ENCODE measurements around the gene SNX5.

Gene SNX5

DNA sequence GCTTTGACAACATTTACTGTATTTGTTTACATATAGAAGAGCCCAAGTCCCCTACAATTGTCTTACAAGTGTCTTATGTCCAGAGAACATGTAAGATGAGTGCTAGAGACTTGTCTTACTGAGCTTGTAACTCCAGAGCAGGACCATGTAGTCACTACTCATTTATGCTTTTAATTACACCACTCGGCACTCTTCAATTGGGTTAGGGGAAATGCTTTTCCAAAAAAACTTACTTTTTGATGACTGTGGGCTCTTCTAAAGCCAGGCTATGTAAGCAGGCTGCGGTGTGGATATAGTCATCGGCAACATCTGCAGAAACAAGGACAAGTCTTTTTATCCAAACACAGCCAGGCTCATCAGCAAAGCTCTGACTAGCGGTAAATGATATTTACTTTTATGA is 18.7 kb downstream of the SNX5 start:
- H3K27me3 ChIP-seq (ENCODE audit: low read length), result no peaks in the 10 kb centered on the region
- H4K20me1 ChIP-seq (ENCODE audit: low read depth, low read length), result peaks cover 80% of the 10 kb centered on the region
- H3F3A ChIP-seq (ENCODE audit: insufficient read depth), result peaks cover 60% of the 10 kb centered on the region
- H3K9ac ChIP-seq (ENCODE audit: low read length), result no peak overlapping the region
- no peak overlapping the region for H3K27ac ChIP-seq (ENCODE audit: low read depth, low read length)
- no peak for TF ChIP-seq EZH2phosphoT487 (conservative IDR thresholded peaks at IDR 0.05; ENCODE audit: low read length)
- TF ChIP-seq CTCF (IDR thresholded peaks at IDR 0.05; ENCODE audit: insufficient read depth, low read length, poor library complexity, severe bottlenecking), result no peak
- H3K9me2 ChIP-seq (replicated peaks; ENCODE audit: insufficient read depth, low read length), result no peaks in the 10 kb centered on the region
- peaks cover 64% of the 10 kb centered on the region for H3K79me2 ChIP-seq (ENCODE audit: insufficient read depth, low read length)
- no peak overlapping the region for H3K4me2 ChIP-seq (ENCODE audit: low read depth, low read length, poor library complexity, severe bottlenecking)
- no peak overlapping the region for H2AFZ ChIP-seq (ENCODE audit: low read depth, low read length, severe bottlenecking)
- no peaks in the 10 kb centered on the region for H3K9me3 ChIP-seq (ENCODE audit: insufficient read depth, low read length)
- no peak overlapping the region for H3K4me3 ChIP-seq (ENCODE audit: insufficient read depth, low read length, poor library complexity, severe bottlenecking)
- H3K36me3 ChIP-seq (ENCODE audit: low read length), result peaks cover 95% of the 10 kb centered on the region

GRCh38 chr20:17948442-17948841 is 20.2 kb downstream of the SNX5 start:
- H3K27me3 ChIP-seq (ENCODE audit: low read length), result no peaks in the 10 kb centered on the region
- H3K9me2 ChIP-seq (replicated peaks; ENCODE audit: insufficient read depth, low read length), result no peaks in the 10 kb centered on the region
- H3K36me3 ChIP-seq (ENCODE audit: low read length), result peaks cover 90% of the 10 kb centered on the region
- H3K4me3 ChIP-seq (ENCODE audit: insufficient read depth, low read length, poor library complexity, severe bottlenecking), result no peak overlapping the region
- no peak overlapping the region for H3K27ac ChIP-seq (ENCODE audit: low read depth, low read length)
- no peak for TF ChIP-seq CTCF (IDR thresholded peaks at IDR 0.05; ENCODE audit: insufficient read depth, low read length, poor library complexity, severe bottlenecking)
- no peak for TF ChIP-seq EZH2phosphoT487 (conservative IDR thresholded peaks at IDR 0.05; ENCODE audit: low read length)
- no peak overlapping the region for H3K9ac ChIP-seq (ENCODE audit: low read length)
- H3K9me3 ChIP-seq (ENCODE audit: insufficient read depth, low read length), result no peaks in the 10 kb centered on the region
- peaks cover 53% of the 10 kb centered on the region for H3K79me2 ChIP-seq (ENCODE audit: insufficient read depth, low read length)
- peaks cover 76% of the 10 kb centered on the region for H4K20me1 ChIP-seq (ENCODE audit: low read depth, low read length)
- H2AFZ ChIP-seq (ENCODE audit: low read depth, low read length, severe bottlenecking), result no peak overlapping the region
- H3K4me2 ChIP-seq (ENCODE audit: low read depth, low read length, poor library complexity, severe bottlenecking), result no peak overlapping the region
- peaks cover 56% of the 10 kb centered on the region for H3F3A ChIP-seq (ENCODE audit: insufficient read depth)

DNA sequence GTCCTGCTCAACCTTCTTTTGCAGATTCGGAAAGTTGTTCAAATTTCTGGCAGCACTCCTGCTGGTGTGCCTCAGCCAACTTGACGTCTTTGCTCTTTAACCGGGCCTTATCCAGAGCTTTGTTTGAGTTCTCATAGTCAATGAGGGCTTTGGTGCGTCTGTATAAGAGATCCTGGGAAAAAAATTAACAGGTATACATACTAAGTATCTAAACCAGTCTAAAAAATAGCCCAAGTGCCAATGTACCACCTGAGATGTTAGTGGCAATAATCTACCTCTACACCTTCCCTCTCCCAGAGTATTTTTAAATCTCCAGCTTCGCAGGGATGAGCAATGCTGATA is 21.1 kb downstream of the SNX5 start:
- Histone ChIP-seq H3K79me2 (ENCODE audit: insufficient read depth, low read length) (peaks cover 43% of the 10 kb centered on the region; the same call in 1 of the 2 replicates), H3K36me3 (ENCODE audit: low read length) (peaks cover 89% of the 10 kb centered on the region), H3F3A (ENCODE audit: insufficient read depth) (peaks cover 65% of the 10 kb centered on the region), H4K20me1 (ENCODE audit: low read depth, low read length) (peaks cover 76% of the 10 kb centered on the region), H3K9me3 (ENCODE audit: insufficient read depth, low read length) (no peaks in the 10 kb centered on the region), H3K27ac (ENCODE audit: low read depth, low read length) (no peak overlapping the region), H3K4me3 (ENCODE audit: insufficient read depth, low read length, poor library complexity, severe bottlenecking) (no peak overlapping the region), H3K27me3 (ENCODE audit: low read length) (no peaks in the 10 kb centered on the region), H2AFZ (ENCODE audit: low read depth, low read length, severe bottlenecking) (no peak overlapping the region), H3K9me2 (replicated peaks; ENCODE audit: insufficient read depth, low read length) (no peaks in the 10 kb centered on the region), H3K9ac (ENCODE audit: low read length) (no peak overlapping the region), H3K4me2 (ENCODE audit: low read depth, low read length, poor library complexity, severe bottlenecking) (no peak overlapping the region)
- TF ChIP-seq CTCF (IDR thresholded peaks at IDR 0.05; ENCODE audit: insufficient read depth, low read length, poor library complexity, severe bottlenecking) (no peak), EZH2phosphoT487 (conservative IDR thresholded peaks at IDR 0.05; ENCODE audit: low read length) (no peak)

All from SU-DHL-6 (cell line).